GM19238 (cell line): ENCODE data around the gene AGAP1.

Source experiments
- DNase-seq: peaks from one replicate; pipeline ENCODE4 v3.0.0; 2011; ENCODE audit warnings: low spot score; ENCODE audit not compliant: insufficient read length

AGAP1 gene

GRCh38 chr2:236143811-236144210, 650.0 kb downstream of the AGAP1 start:
- no peak for DNase-seq

GRCh38 chr2:236146436-236146835, 652.6 kb downstream of the AGAP1 start:
- no peak for DNase-seq

GRCh38 chr2:236155406-236155805, 661.6 kb downstream of the AGAP1 start:
- DNase-seq, result no peak

- DNase-seq, result no peak
Measured at GRCh38 chr2:236156095-236156859, 662.4 kb downstream of the AGAP1 start.

- no peak for DNase-seq
Measured at GRCh38 chr2:236156860-236157194, 663.0 kb downstream of the AGAP1 start.

GRCh38 chr2:236157366-236157765, 663.5 kb downstream of the AGAP1 start:
- DNase-seq, result no peak

- no peak for DNase-seq
Measured at GRCh38 chr2:236157815-236158498, 664.1 kb downstream of the AGAP1 start.

- no peak for DNase-seq
Measured at GRCh38 chr2:236158969-236159777, 665.3 kb downstream of the AGAP1 start.

- no peak for DNase-seq
Measured at GRCh38 chr2:236159778-236160170, 665.9 kb downstream of the AGAP1 start.

- no peak for DNase-seq
Measured at GRCh38 chr2:236160366-236161081, 666.7 kb downstream of the AGAP1 start.

- no peak for DNase-seq
Measured at GRCh38 chr2:236161082-236161462, 667.2 kb downstream of the AGAP1 start.

- DNase-seq, result no peak
Measured at GRCh38 chr2:236161531-236161930, 667.7 kb downstream of the AGAP1 start.

- no peak for DNase-seq
Measured at GRCh38 chr2:236162031-236162845, 668.4 kb downstream of the AGAP1 start.

- DNase-seq, result no peak
Measured at GRCh38 chr2:236162882-236163470, 669.1 kb downstream of the AGAP1 start.

GRCh38 chr2:236163471-236164200, 669.8 kb downstream of the AGAP1 start:
- no peak for DNase-seq

- no peak for DNase-seq
Measured at GRCh38 chr2:236164201-236164924, 670.5 kb downstream of the AGAP1 start.

- DNase-seq, result no peak
Measured at GRCh38 chr2:236164925-236165841, 671.3 kb downstream of the AGAP1 start.
